CD4-positive, alpha-beta T cell treated with Interleukin-10 for 1 hour (primary cell): ENCODE data around the gene KRTAP5-7.
"Not testable (repeated sequence)": the region's sequence is repeated elsewhere in the genome, so short reads cannot be mapped to it uniquely, and the experiment has no call there.

Experiments
- DNase-seq: peaks from one replicate; pipeline ENCODE4 v3.0.0-alpha.2; 2020

Gene KRTAP5-7

DNA sequence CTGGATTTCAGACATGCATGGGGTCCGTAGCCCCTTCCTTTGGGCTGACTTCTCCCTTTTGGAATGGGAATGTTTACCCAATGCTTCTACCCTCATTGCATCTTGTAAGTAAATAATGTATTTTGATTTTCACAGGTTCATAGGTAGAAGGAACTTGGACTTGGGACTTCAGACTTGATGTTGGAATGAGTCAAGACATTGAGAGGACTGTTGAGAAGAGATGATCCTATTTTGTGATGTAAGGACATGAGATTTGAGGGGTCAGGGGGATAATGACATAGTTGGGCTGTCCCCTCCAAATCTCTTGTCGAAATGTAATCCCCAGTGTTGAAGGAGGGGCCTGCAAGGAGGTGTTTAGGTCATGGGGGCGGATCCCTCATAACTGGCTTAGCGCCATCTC, 37.4 kb downstream of the KRTAP5-7 start:
- DNase-seq, result no peak

DNA sequence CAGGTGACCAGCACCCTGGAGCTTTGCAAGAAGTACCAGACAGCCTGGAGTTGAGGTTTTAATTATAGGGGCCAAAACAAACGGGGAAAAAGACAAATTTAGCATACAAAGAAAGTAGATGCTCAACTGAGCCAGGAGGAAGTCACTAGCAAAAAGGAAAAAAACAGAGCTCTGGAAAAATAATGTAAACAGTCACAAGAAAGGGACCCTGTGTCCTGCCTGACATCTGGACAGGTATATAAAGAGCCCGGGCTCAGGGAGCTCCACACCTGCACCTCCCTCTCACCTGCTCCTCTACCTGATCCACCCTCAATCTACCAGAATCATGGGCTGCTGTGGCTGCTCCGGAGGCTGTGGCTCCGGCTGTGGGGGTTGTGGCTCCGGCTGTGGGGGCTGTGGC, 38.2 kb downstream of the KRTAP5-7 start, which contains the start of gene KRTAP5-10:
Gene KRTAP5-10, plus strand, starts transcription at position 301 of the 400 bp plus-strand sequence. Its CDS starts 25 bp downstream, at position 326.
- no peak for DNase-seq

DNA sequence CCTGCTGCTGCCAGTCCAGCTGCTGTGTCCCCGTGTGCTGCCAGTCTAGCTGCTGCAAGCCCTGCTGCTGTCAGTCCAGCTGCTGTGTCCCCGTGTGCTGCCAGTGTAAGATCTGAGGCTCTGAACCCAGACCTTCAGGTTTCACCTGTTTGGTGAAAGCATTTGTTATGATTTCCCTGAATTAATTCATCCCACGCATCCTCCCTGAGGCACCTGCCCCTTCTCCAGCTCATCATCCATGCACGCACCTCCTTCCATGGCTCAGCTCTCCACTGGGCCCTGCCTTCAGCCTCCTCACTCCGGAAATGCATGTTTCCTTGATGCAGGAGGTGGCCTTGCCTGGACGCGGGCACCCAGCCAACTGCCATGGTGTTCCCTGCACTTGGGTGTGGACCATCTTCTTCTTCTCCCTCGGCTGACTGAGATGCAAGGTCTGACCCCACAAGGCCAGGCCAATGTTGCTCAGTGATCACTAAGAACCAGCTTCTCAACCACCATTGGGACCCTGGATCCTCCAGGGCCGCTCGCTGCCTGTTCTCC, 39.1 kb downstream of the KRTAP5-7 start:
- DNase-seq, result no peak

DNA sequence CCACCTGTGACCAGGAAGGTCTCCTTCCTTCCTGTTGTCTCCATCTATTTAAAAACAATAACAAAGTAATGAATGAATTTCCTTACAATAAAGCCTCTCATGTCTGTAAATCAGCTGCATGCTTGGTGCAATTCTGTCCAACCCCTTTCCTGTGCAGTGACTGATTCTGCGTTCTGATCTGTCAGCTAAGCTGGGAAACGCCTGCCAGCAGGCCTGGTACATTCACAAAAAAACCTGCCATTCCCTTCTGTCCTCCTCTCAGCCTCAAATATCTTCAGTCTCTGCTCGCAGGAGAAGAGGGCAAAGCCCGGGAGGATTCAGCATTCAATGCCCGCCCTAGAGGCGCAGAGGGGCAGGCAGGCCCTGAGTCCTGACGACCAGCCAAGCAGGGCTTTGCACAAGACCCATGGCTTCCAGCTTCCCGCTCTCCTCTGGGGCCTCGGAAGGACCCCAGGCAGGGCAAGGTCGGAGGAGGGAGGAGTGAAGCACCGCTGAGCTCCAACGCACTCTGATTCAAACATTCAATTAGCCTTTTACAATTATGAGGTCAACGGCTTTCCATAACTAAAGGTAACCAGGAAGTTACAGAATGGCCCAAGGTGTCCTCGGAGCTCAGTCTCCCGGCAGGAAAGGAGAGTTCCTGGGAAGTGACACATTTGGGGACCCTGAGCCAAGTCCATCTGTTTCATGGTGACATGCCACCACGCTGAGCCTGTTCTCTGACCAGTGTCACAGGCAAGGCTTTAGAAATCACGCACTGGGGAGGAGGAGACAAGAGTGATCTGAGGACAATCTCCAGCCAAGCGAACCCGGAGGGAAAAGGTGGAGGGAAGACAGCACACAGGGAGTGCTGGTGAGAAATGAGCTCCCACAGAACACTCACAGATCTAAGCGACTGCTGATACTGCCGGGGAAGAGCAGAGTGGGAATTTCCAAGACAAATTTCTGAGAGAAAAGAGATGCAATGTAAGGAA, 39.8 kb downstream of the KRTAP5-7 start:
- not testable (repeated sequence) for DNase-seq

DNA sequence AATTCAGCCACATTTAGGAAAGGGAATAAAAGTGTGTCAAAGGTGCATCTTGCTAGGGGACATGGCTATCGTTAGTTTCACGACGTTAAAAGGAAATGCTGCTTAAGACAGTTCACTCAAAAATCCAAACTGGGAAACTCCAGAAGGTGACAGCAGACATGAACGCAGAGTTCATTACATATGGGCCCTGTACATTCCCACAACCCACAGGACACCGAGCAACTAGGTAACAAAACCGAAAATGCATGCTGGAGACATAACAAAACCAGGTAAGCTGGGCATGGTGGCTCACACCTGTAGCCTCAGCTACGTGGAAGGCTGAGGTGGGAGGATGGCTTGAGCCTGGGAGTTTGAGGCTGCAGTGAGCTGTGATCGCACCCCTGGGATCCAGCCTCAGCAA, 40.6 kb downstream of the KRTAP5-7 start:
- not testable (repeated sequence) for DNase-seq

DNA sequence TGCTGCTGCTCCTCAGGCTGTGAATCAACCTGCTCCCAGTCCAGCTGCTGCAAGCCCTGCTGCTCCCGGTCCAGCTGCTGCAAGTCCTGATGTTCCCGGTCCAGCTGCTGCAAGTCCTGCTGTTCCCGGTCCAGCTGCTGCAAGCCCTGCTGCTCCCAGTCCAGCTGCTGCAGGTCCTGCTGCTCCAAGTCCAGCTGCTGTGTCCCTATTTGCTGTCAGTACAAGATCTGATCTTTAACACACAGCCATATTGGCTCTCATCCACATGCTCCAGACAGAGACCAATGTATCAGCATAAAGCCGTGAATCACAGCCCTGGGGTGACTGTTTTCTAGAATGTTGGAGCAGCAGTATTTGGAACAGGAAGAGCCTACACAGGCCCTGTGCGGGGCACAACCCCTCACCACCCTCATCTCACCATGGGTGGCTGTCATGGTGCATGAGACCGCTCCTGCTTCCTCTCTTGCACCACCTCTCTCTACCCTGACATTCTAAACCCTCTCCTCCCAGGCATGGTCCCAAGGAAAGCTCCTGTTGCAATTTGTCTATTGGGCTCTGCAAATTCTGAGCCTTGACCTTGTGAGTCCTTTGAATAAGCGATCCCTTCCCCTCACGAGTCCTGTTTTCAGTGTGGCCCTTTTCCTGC, 41.8 kb downstream of the KRTAP5-7 start:
- no peak for DNase-seq

DNA sequence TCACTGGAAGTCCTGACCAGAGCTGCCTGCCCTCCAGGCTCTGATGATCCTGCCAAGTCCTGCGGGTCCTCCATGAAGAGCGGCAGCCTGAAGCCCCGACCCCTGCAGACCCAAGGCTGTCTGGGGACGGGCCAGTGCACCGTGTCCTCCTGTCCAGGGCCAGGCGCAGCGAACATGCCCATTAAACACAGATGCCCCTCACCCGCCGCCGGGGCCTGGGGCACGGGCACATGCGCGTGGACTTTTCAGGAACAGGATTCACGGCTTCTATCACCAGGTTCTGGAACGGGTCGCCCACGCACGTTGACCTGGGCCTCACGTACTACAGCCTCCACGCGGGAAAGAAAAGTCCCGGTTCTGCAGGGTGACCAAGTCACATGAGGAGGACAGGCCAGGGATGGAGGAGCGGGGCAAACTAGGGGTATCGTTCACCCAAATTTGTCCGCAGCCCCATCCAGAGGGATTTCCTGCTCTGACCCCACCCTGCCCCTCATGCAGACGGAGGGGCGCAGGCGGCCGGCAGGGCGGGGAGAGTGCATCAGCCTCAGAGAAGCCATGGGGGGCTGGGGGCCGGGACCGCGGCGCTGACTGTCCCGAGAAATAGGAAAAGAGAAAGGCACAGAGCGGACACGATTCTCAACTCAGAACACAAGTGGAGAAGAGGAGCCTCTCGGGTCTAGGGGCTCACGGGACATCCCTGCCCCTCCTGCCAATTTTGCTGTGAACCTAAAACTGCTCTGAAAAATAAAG, 44.2 kb downstream of the KRTAP5-7 start:
- not testable (repeated sequence) for DNase-seq

DNA sequence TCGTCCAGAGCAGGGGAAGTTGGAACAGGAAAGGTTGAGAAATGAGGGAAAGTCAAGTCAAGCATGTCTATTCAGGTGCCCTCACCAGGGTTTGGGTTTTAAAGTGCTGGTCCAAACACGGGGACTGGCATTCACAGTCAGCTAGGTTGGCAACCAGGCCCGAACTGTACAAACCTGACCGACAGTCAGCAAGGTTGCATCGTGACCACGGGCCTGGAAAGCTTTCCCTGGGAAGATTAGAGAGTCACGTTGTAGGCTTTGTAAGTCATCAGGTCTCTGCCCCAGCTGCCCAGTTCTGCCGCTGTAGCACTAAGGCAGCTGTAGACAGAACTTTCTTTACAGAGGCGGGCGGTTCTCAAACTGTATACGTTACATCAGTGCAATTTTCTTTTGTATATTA, 45.7 kb downstream of the KRTAP5-7 start:
- no peak for DNase-seq

DNA sequence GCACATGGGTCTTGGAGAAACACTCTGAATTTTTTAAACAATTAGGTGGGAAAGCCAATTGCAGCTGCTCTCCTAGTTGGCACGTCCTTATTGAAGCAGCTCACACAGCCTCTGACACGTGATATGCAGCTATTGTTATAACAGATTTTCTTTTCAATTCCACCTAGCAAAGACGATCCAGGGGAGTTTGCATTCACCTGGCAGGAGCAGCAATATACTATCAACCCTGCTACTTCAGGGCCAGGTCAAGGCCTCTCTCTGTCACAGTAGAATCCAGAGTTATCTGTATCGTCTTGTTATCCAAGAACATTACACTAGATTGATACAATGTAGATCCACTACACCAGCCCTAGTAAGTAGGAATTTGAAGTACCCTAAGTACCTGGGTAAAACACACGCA, 47.4 kb downstream of the KRTAP5-7 start:
- DNase-seq, result no peak

DNA sequence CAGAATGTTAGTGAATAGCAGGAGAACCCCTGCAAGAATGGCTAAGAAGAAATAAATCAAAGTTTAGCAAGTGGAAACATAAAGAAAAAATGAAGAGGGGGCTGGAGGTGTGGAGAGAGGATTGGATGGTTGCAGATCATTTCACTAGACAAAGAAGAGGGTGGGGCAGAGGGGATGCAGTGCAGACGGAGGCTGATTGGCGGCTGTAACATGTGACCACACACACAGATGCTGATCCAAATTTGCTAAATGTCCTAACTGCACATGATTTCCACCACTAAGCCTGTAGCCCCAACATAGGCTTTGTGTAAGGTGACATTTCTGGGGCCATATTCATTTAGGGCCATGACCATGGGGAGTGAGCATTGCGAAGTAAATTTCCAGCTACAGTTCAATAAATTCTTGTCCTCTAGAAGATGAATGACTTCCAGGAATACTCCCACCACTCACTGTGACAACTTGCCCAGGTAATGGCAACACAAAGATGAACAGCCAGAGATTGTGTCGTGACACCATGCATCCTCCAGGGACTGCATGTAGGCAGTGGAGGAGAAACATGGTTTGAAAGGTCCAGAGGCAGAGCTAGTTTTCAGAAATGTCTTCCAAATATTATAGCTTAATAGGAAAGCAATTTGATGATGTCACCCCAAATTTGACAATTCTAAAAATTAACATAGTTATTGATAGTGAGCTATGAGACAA, 48.8 kb downstream of the KRTAP5-7 start:
- no peak for DNase-seq

DNA sequence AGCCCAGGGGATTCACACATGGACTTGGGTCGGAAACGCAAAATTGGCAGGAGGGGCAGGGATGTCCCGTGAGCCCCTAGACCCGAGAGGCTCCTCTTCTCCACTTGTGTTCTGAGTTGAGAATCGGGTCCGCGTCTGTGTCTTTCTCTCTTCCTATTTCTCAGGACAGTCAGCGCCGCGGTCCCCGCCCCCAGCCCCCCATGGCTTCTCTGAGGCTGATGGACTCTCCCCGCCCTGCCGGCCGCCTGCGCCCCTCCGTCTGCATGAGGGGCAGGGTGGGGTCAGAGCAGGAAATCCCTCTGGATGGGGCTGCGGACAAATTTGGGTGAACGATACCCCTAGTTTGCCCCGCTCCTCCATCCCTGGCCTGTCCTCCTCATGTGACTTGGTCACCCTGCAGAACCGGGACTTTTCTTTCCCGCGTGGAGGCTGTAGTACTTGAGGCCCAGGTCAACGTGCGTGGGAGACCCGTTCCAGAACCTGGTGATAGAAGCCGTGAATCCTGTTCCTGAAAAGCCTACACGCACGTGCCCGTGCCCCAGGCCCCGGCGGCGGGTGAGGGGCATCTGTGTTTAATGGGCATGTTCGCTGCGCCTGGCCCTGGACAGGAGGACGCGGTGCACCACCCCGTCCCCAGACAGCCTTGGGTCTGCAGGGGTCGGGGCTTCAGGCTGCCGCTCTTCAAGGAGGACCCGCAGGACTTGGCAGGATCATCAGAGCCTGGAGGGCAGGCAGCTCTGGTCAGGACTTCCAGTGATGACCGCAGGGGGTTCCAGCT, 49.8 kb downstream of the KRTAP5-7 start:
- DNase-seq, result not testable (repeated sequence)

DNA sequence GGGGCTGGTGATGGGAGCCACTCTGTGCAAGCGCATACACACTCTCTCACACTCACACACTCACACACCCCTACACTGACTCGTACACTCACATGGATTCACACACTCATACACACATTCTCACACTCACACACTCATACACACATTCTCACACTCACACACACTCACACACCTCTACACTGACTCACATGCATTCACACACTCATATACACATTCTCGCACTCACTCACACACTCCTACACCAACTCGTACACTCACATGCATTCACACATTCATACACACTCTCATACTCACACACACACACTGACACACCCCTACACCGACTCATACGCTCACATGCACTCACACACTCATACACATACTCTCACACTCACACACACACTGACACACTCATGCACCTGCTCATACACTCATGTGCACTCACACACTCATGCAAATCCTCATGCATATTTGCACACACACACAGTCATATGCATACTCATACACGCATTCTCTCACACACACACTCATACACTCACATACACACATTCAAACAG, 50.5 kb downstream of the KRTAP5-7 start:
- DNase-seq, result no peak
